ENCODE measurements around the gene ACOT11. TPM values are rescaled to one million over a fixed set of nuclear protein-coding genes. Genes with fewer than 3 reads are reported as not detected.
"Not testable (repeated sequence)": the region's sequence is repeated elsewhere in the genome, so short reads cannot be mapped to it uniquely, and the experiment has no call there.

Gene ACOT11
- polyA plus RNA-seq, 1 donor (not counting 4 experiments of a cell fraction or from before 2014, with no cell fraction given): 3.4 TPM

GRCh38 chr1:54507033-54507870, 40.8 kb upstream of the ACOT11 start:
- H3K27ac ChIP-seq (ENCODE audit: control insufficient read depth, insufficient read depth, low read length): no peak overlapping the region
- FAIRE-seq (no peak), DNase-seq (ENCODE audit: low read depth, low spot score) (no peak)
- no peaks in the 10 kb centered on the region for H3K9me3 ChIP-seq (ENCODE audit: control insufficient read depth, low read depth, low read length)
- H3K79me2 ChIP-seq (ENCODE audit: control insufficient read depth, insufficient read depth, low read length): no peaks in the 10 kb centered on the region
- no peak overlapping the region for H2AFZ ChIP-seq (ENCODE audit: control insufficient read depth, low read length)
- no peaks in the 10 kb centered on the region for H3K9me1 ChIP-seq (ENCODE audit: control insufficient read depth, extremely low read depth, insufficient read depth, low read length)
- H3K4me1 ChIP-seq (ENCODE audit: control insufficient read depth, extremely low read depth, insufficient read depth, low read length): no peaks in the 10 kb centered on the region
- H3K9ac ChIP-seq (ENCODE audit: control insufficient read depth, extremely low read depth, insufficient read depth, low read length): no peak overlapping the region
- no peak overlapping the region for H3K4me3 ChIP-seq (ENCODE audit: control insufficient read depth in 2 of 3, extremely low read depth in 1 of 3, insufficient read depth in 2 of 3, low read depth in 1 of 3, low read length in 3 of 3)
- no peak overlapping the region for H3K4me2 ChIP-seq (ENCODE audit: control insufficient read depth, extremely low read depth, insufficient read depth, low read depth, low read length)
- dilution Hi-C loops (cut with MboI; ENCODE audit: extremely low pct_ligation_motif_present, low sequenced_read_pairs): no loop called here
- TF ChIP-seq EZH2 (IDR thresholded peaks at IDR 0.05; ENCODE audit: low read length) (no peak), CTCF (optimal IDR thresholded peaks at IDR 0.05 in 1 of 3, IDR thresholded peaks at IDR 0.05 in 1 of 3, conservative IDR thresholded peaks at IDR 0.05 in 1 of 3; ENCODE audit: extremely low read depth in 1 of 3, insufficient read depth in 2 of 3, low read length in 3 of 3) (no peak)
- H4K20me1 ChIP-seq (ENCODE audit: control insufficient read depth, extremely low read depth, insufficient read depth, low read length): no peaks in the 10 kb centered on the region
- no peaks in the 10 kb centered on the region for H3K27me3 ChIP-seq (ENCODE audit: control insufficient read depth, extremely low read depth, insufficient read depth, low read length)
- no peaks in the 10 kb centered on the region for H3K36me3 ChIP-seq (ENCODE audit: control insufficient read depth in 2 of 2, extremely low read depth in 1 of 2, insufficient read depth in 2 of 2, low read length in 2 of 2)

GRCh38 chr1:54510715-54511270, 37.2 kb upstream of the ACOT11 start:
- no peaks in the 10 kb centered on the region for H3K36me3 ChIP-seq (ENCODE audit: control insufficient read depth in 2 of 2, extremely low read depth in 1 of 2, insufficient read depth in 2 of 2, low read length in 2 of 2)
- H3K9me1 ChIP-seq (ENCODE audit: control insufficient read depth, extremely low read depth, insufficient read depth, low read length): no peaks in the 10 kb centered on the region
- H3K4me3 ChIP-seq (ENCODE audit: control insufficient read depth in 2 of 3, extremely low read depth in 1 of 3, insufficient read depth in 2 of 3, low read depth in 1 of 3, low read length in 3 of 3): no peak overlapping the region
- H2AFZ ChIP-seq (ENCODE audit: control insufficient read depth, low read length): no peak overlapping the region
- H4K20me1 ChIP-seq (ENCODE audit: control insufficient read depth, extremely low read depth, insufficient read depth, low read length): no peaks in the 10 kb centered on the region
- H3K9me3 ChIP-seq (ENCODE audit: control insufficient read depth, low read depth, low read length): no peaks in the 10 kb centered on the region
- no peak overlapping the region for H3K27ac ChIP-seq (ENCODE audit: control insufficient read depth, insufficient read depth, low read length)
- H3K9ac ChIP-seq (ENCODE audit: control insufficient read depth, extremely low read depth, insufficient read depth, low read length): no peak overlapping the region
- FAIRE-seq: no peak
- H3K4me2 ChIP-seq (ENCODE audit: control insufficient read depth, extremely low read depth, insufficient read depth, low read depth, low read length): no peak overlapping the region
- no peaks in the 10 kb centered on the region for H3K4me1 ChIP-seq (ENCODE audit: control insufficient read depth, extremely low read depth, insufficient read depth, low read length)
- dilution Hi-C loops (cut with MboI; ENCODE audit: extremely low pct_ligation_motif_present, low sequenced_read_pairs): no loop called here
- no peaks in the 10 kb centered on the region for H3K79me2 ChIP-seq (ENCODE audit: control insufficient read depth, insufficient read depth, low read length)
- TF ChIP-seq CTCF (optimal IDR thresholded peaks at IDR 0.05 in 1 of 3, IDR thresholded peaks at IDR 0.05 in 1 of 3, conservative IDR thresholded peaks at IDR 0.05 in 1 of 3; ENCODE audit: extremely low read depth in 1 of 3, insufficient read depth in 2 of 3, low read length in 3 of 3) (peak in 1 of 3 experiments; percentile 12), EZH2 (IDR thresholded peaks at IDR 0.05; ENCODE audit: low read length) (no peak)
- H3K27me3 ChIP-seq (ENCODE audit: control insufficient read depth, extremely low read depth, insufficient read depth, low read length): no peaks in the 10 kb centered on the region
- DNase-seq (ENCODE audit: low read depth, low spot score): no peak

GRCh38 chr1:54513921-54514580, 34.0 kb upstream of the ACOT11 start:
- H3K9me3 ChIP-seq (ENCODE audit: control insufficient read depth, low read depth, low read length); H4K20me1 ChIP-seq (ENCODE audit: control insufficient read depth, extremely low read depth, insufficient read depth, low read length); H3K27ac ChIP-seq (ENCODE audit: control insufficient read depth, insufficient read depth, low read length); H3K27me3 ChIP-seq (ENCODE audit: control insufficient read depth, extremely low read depth, insufficient read depth, low read length); H3K9me1 ChIP-seq (ENCODE audit: control insufficient read depth, extremely low read depth, insufficient read depth, low read length); DNase-seq (ENCODE audit: low read depth, low spot score); H2AFZ ChIP-seq (ENCODE audit: control insufficient read depth, low read length); H3K4me3 ChIP-seq (ENCODE audit: control insufficient read depth in 2 of 3, extremely low read depth in 1 of 3, insufficient read depth in 2 of 3, low read depth in 1 of 3, low read length in 3 of 3); FAIRE-seq; H3K9ac ChIP-seq (ENCODE audit: control insufficient read depth, extremely low read depth, insufficient read depth, low read length); H3K79me2 ChIP-seq (ENCODE audit: control insufficient read depth, insufficient read depth, low read length); H3K36me3 ChIP-seq (ENCODE audit: control insufficient read depth in 2 of 2, extremely low read depth in 1 of 2, insufficient read depth in 2 of 2, low read length in 2 of 2); dilution Hi-C loops (cut with MboI; ENCODE audit: extremely low pct_ligation_motif_present, low sequenced_read_pairs); H3K4me2 ChIP-seq (ENCODE audit: control insufficient read depth, extremely low read depth, insufficient read depth, low read depth, low read length): not testable (repeated sequence)
- peaks cover 10% of the 10 kb centered on the region for H3K4me1 ChIP-seq (ENCODE audit: control insufficient read depth, extremely low read depth, insufficient read depth, low read length)
